ENCODE results near the gene OR10X1. TPM values are rescaled to one million over a fixed set of nuclear protein-coding genes. Genes with fewer than 3 reads are reported as not detected.

OR10X1 gene
- total RNA-seq, 2 donors from 2014 or later: not detected

DNA sequence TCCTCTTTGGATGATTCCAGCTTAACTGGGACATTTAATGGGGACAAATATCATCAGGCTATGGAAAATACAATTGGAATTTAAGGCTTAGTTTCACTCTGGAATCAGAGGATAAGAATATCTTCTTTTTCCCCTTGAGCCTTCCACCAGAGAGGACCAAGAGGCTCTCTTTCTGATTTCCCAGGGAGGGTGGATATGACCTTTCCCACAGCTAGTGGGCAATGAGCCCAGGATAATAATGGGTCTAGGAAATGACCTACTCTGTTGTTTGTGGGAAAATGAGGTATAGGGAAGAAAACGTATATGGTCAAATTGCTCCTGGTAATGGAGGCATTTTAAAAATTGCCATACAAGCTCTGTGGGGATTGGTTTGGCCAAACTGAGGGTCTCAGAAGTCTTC is 27.4 kb downstream of the OR10X1 start:
- intact Hi-C loops (cut with DNase I): no loop called here
- H3K9me3 ChIP-seq: no peaks in the 10 kb centered on the region
- H3K4me3 ChIP-seq: no peak overlapping the region

DNA sequence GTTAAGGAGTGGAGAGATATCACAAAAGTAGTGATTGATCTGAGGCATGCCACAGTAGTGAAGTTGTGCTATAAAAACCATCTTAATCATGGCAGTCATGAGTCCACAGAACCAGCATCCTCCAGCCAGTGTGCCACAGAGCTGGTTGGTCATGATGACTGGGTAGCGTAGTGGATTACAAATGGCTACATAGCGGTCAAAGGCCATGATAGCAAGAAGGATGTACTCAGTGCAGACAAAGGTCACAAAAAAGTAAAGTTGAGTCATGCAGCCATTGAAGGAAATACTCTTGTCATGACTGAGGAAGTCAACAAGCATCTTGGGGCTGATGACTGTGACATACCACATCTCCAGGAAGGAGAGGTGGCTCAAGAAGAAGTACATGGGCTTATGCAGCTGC is 32.2 kb downstream of the OR10X1 start:
- ATAC-seq (no peak), DNase-seq (no peak)
- TF ChIP-seq CTCF (IDR thresholded peaks at IDR 0.05) (no peak), POLR2A (IDR thresholded peaks at IDR 0.05) (no peak)
- Histone ChIP-seq H3K4me3 (no peak overlapping the region), H3K9me3 (no peaks in the 10 kb centered on the region), H3K36me3 (replicated peaks in 1 of 2; ENCODE audit: insufficient read depth in 1 of 2, low read depth in 2 of 2) (no peaks in the 10 kb centered on the region), H3K4me1 (no peaks in the 10 kb centered on the region), H3K27me3 (no peaks in the 10 kb centered on the region), H3K27ac (no peak overlapping the region)
- intact Hi-C loops (cut with DNase I): no loop called here
- WGBS, 2 donors: 81% methylated on average over 2 of the region's 2 CpGs

More for the DNA sequence above, 27.4 kb downstream of the OR10X1 start:
- Histone ChIP-seq H3K27me3 (no peaks in the 10 kb centered on the region), H3K27ac (no peak overlapping the region), H3K36me3 (replicated peaks in 1 of 2; ENCODE audit: insufficient read depth in 1 of 2, low read depth in 2 of 2) (no peaks in the 10 kb centered on the region), H3K4me1 (no peaks in the 10 kb centered on the region)
- DNase-seq (no peak), ATAC-seq (no peak)
- WGBS, 2 donors: 46 to 66% methylated on average over 1 of the region's 1 CpG
- TF ChIP-seq CTCF (IDR thresholded peaks at IDR 0.05): no peak
- no peak for TF ChIP-seq POLR2A (IDR thresholded peaks at IDR 0.05)

- DNase-seq: no peak
- no peaks in the 10 kb centered on the region for H3K27me3 ChIP-seq
- H3K36me3 ChIP-seq (replicated peaks in 1 of 2; ENCODE audit: insufficient read depth in 1 of 2, low read depth in 2 of 2): no peaks in the 10 kb centered on the region
- H3K4me3 ChIP-seq: no peak overlapping the region
- H3K4me1 ChIP-seq: no peaks in the 10 kb centered on the region
- TF ChIP-seq CTCF (IDR thresholded peaks at IDR 0.05): no peak
- TF ChIP-seq POLR2A (IDR thresholded peaks at IDR 0.05): no peak
- no peaks in the 10 kb centered on the region for H3K9me3 ChIP-seq
- no peak overlapping the region for H3K27ac ChIP-seq
- 82 to 96% methylated on average over 2 of the region's 2 CpGs for WGBS, 2 donors
- intact Hi-C loops (cut with DNase I): no loop called here
- ATAC-seq: no peak
These were observed 42.1 kb downstream of the OR10X1 start for GRCh38 chr1:158537609-158538008.

DNA sequence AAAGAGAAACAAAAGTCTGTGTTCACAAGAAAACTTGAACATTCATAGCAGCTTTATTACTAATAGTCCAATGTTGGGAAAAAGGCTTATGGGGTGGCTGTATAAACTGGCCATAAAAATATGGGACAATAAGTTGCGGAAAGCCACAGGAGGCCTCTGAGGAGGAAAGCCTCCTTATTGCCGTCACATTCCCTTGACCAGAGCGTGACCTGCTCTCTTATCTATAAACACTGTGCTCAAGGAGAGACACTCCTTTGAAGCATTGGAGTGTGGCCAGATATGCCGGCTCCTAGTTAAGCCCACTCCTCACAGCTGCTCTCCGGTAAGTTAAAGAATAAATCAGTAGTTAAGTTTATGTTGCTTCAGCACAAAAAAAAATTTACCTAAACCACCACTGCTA is 45.2 kb downstream of the OR10X1 start:
- ATAC-seq (no peak), DNase-seq (no peak)
- Histone ChIP-seq H3K36me3 (replicated peaks in 1 of 2; ENCODE audit: insufficient read depth in 1 of 2, low read depth in 2 of 2) (no peaks in the 10 kb centered on the region), H3K27ac (no peak overlapping the region), H3K27me3 (no peaks in the 10 kb centered on the region), H3K4me1 (no peaks in the 10 kb centered on the region), H3K4me3 (no peak overlapping the region), H3K9me3 (no peaks in the 10 kb centered on the region)
- WGBS, 2 donors: 13 to 20% methylated on average over 5 of the region's 5 CpGs
- intact Hi-C loops (cut with DNase I): no loop called here
- TF ChIP-seq POLR2A (IDR thresholded peaks at IDR 0.05) (no peak), CTCF (IDR thresholded peaks at IDR 0.05) (no peak)

Other genes with a start within 250 kb of the OR10X1 start
- gene CD1B, start 248.4 kb downstream of the OR10X1 start, total RNA-seq: 1 to 10 TPM in 1 of 2 donors, not detected in 1; 1.0 TPM
- gene CD1E, start 226.0 kb downstream of the OR10X1 start, total RNA-seq: under 1 TPM in 1 of 2 donors, not detected in 1; 0.78 TPM
- gene OR10T2, start 180.4 kb downstream of the OR10X1 start, total RNA-seq: not detected
- gene OR10K2, start 153.7 kb downstream of the OR10X1 start, total RNA-seq: not detected
- gene OR10K1, start 118.1 kb downstream of the OR10X1 start, total RNA-seq: not detected
- not detected for gene OR10R2, start 107.7 kb downstream of the OR10X1 start, total RNA-seq
- not detected for gene OR6Y1, start 25.5 kb downstream of the OR10X1 start, total RNA-seq
- not detected for gene OR6P1, start 9.3 kb downstream of the OR10X1 start, total RNA-seq
- not detected for gene OR10Z1, start 25.4 kb upstream of the OR10X1 start, total RNA-seq
- gene SPTA1, start 106.8 kb upstream of the OR10X1 start, total RNA-seq: not detected
- not detected for gene OR6K2, start 120.8 kb upstream of the OR10X1 start, total RNA-seq
- not detected for gene OR6K3, start 140.8 kb upstream of the OR10X1 start, total RNA-seq
- gene OR6K6, start 174.8 kb upstream of the OR10X1 start, total RNA-seq: not detected
- not detected for gene OR6N1, start 192.3 kb upstream of the OR10X1 start, total RNA-seq
- not detected for gene OR6N2, start 201.3 kb upstream of the OR10X1 start, total RNA-seq

Measured in body of pancreas (tissue), 4 donors.